ENCODE data around the gene PJVK. TPM values are rescaled to one million over a fixed set of nuclear protein-coding genes. Genes with fewer than 3 reads are reported as not detected.

PJVK gene
- total and polyA plus RNA-seq, 9 of the 15 experiments (the other 6 are each of a cell fraction or from before 2014, with no cell fraction given), result 0.11 to 1.5 (median 0.73) TPM

DNA sequence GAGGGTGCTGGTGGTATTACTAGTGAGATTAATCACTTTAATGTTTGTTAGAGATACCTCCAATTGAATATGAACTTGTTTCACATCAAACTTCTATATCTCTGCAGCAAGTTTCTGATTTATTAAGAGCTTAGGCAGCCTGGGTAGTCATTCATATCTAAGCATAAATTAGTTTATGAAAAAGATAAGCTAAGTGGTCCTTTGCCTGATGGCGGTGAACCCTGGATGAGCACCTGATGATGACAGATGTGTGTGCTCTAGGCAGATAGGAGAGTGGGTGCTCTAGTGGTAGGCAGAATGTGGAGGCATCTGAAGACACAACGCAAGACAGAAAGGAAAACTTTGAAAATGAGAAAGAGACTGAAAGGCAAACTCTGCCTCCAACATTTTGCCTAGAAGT is 22.2 kb downstream of the PJVK start (continued):
- no peak for TF ChIP-seq ETV6 (IDR thresholded peaks at IDR 0.05; ENCODE audit: borderline replicate concordance in 1 of 2, low read depth in 2 of 2, low read length in 1 of 2)
- no peak for TF ChIP-seq ETV6 (CRISPR knock-in tag; IDR thresholded peaks at IDR 0.05; ENCODE audit: borderline replicate concordance)
- peak; percentile 73 for TF ChIP-seq MEIS2 (IDR thresholded peaks at IDR 0.05; ENCODE audit: partially characterized antibody)
- no peak; the same call in 1 of the 2 replicates for TF ChIP-seq TAL1 (IDR thresholded peaks at IDR 0.05)
- TF ChIP-seq GATA2 (CRISPR knock-in tag; IDR thresholded peaks at IDR 0.05), result no peak
- no peak for TF ChIP-seq XRCC5 (IDR thresholded peaks at IDR 0.05; ENCODE audit: low read depth, low read length)
- TF ChIP-seq HDAC8 (tag; IDR thresholded peaks at IDR 0.05), result no peak
- no peak for TF ChIP-seq RFX5 (IDR thresholded peaks at IDR 0.05; ENCODE audit: low read depth, low read length)
- TF ChIP-seq, protein P1, sequence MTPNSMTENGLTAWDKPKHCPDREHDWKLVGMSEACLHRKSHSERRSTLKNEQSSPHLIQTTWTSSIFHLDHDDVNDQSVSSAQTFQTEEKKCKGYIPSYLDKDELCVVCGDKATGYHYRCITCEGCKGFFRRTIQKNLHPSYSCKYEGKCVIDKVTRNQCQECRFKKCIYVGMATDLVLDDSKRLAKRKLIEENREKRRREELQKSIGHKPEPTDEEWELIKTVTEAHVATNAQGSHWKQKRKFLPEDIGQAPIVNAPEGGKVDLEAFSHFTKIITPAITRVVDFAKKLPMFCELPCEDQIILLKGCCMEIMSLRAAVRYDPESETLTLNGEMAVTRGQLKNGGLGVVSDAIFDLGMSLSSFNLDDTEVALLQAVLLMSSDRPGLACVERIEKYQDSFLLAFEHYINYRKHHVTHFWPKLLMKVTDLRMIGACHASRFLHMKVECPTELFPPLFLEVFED (CRISPR knock-in tag; conservative IDR thresholded peaks at IDR 0.05), result no peak
- TF ChIP-seq CCAR2 (IDR thresholded peaks at IDR 0.05; ENCODE audit: low read depth, low read length), result no peak
- no peak for TF ChIP-seq VEZF1 (CRISPR knock-in tag; IDR thresholded peaks at IDR 0.05)
- TF ChIP-seq ZNF12 (CRISPR knock-in tag; IDR thresholded peaks at IDR 0.05), result no peak
- TF ChIP-seq ZNF134 (CRISPR knock-in tag; conservative IDR thresholded peaks at IDR 0.05), result 0 out of 2 replicates have a peak, but pooled peaks have one; percentile 46
- TF ChIP-seq CCNT2 (IDR thresholded peaks at IDR 0.05; ENCODE audit: borderline replicate concordance, extremely low read depth, insufficient read length, low read depth, low read length), result no peak
- TF ChIP-seq ZNF511 (CRISPR knock-in tag; IDR thresholded peaks at IDR 0.05), result no peak
- no peak for TF ChIP-seq MEF2A (IDR thresholded peaks at IDR 0.05; ENCODE audit: control insufficient read depth, low read depth, low read length)
- no peak for TF ChIP-seq ZNF224 (CRISPR knock-in tag; IDR thresholded peaks at IDR 0.05)
- no peak for TF ChIP-seq HCFC1 (IDR thresholded peaks at IDR 0.05; ENCODE audit: low read depth, low read length)
- TF ChIP-seq ARID1B (IDR thresholded peaks at IDR 0.05), result peak; percentile 59
- TF ChIP-seq TFAM (CRISPR knock-in tag; conservative IDR thresholded peaks at IDR 0.05), result no peak
- TF ChIP-seq NBN (IDR thresholded peaks at IDR 0.05; ENCODE audit: low read depth), result no peak
- TF ChIP-seq KLF16 (IDR thresholded peaks at IDR 0.05), result no peak
- no peak for TF ChIP-seq MAFF (IDR thresholded peaks at IDR 0.05; ENCODE audit: low read length)

Data from K562 (cell line).